SIG-M5 (cell line): Measurements from ENCODE around the gene GALNT3.

ENCODE experiments used
- DNase-seq: peaks from one replicate; lab custom pipeline; 2025; lab: John Stamatoyannopoulos, UW

Gene GALNT3

GRCh38 chr2:165796129-165796528 is 2.1 kb upstream of the GALNT3 start:
- no peak for DNase-seq

- no peak for DNase-seq
These were observed 964 bp upstream of the GALNT3 start for GRCh38 chr2:165795011-165795410.

DNA sequence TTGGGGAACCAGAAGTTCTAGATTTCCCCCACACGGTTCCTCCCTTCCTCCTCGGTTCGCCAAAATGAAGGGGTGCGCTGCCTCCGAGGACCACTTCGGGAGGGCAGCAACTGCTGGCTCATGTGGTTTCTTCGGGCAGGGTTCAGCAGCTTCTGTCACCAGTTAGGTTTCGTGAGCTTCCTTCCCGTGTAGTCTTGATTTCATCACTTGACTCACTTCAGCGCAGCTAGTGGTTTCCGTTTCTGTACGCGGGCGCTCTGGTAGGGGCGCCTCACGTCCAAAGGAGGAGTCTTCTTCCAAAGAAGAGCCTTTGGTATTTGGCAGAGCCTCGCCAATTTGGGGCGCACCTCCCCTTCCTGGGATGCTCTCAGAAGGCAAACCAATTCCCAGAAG is 485 bp upstream of the GALNT3 start:
- DNase-seq: peak; percentile 58

GRCh38 chr2:165793161-165793778 is 777 bp downstream of the GALNT3 start:
- no peak for DNase-seq

GRCh38 chr2:165792104-165792454 is 2.0 kb downstream of the GALNT3 start:
- DNase-seq: no peak

DNA sequence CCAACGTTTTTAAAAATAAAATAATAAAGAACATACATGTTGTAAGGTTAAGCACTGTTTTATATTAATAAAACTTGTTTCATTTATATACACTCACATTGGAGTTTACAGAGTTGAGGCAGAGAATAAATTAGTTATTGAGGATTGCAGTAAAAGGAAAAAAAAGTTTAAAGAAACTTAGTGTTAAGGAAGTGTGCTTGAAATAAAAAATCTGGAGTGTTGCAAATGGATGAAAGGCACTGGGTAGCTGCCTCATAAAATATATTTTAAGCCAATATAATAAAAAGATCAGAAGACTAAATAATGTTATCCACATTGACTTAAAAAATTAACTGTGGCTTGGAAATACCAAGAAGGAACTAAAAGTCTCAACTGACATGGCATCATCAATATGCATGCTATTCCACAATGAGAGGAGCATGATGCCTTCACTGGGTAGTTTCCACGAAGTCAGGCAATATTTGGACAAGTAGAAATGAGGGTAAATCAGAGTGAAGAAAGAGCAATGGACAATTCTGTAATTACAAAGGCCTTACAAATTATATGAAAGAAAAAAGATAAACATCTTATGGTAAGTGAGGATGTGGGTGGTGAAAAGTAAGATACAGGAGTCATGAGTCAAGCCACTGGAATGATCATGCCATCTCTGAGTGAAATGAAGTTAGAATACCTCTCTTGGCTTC is 2.5 kb downstream of the GALNT3 start:
- DNase-seq: no peak

GRCh38 chr2:165790466-165790865 is 3.6 kb downstream of the GALNT3 start:
- DNase-seq: no peak

DNA sequence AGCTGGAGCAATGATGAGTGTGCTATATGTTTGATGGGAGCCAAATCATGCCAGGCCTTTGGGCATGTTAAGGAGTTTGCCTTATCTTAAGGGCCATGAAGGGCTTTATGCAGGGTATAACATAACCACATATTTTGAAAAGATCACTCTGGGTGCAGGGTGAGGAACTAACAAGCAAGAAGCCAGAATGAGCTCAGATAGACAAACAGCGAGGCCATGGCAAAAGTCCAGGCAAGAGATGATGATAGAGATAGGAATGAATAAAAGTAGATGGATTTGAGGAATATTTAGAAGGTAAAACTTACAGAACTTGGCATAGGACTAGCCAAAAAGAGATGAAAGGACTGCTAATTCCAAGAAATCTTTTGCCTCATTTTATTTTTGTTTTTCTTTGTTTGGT is 6.7 kb downstream of the GALNT3 start:
- no peak for DNase-seq

DNA sequence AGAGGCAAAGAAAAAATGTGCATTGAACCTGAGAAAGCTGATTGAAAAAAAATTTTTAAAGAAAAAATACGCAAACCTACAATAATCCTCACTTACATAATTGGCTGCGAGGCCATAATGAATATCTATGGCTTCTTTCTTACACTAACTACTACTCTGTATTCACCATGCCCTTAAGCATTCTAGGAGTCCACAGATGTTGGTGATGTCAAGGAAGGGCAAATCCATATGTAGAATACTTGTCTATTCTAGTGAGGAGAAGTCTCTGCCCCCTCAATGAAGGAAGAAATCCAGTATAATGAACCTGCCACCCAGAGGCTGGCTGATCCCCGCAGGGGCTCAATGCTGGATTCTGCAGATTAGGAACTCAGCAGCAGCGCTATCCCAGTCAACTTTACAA is 14.3 kb downstream of the GALNT3 start:
- DNase-seq: no peak

DNA sequence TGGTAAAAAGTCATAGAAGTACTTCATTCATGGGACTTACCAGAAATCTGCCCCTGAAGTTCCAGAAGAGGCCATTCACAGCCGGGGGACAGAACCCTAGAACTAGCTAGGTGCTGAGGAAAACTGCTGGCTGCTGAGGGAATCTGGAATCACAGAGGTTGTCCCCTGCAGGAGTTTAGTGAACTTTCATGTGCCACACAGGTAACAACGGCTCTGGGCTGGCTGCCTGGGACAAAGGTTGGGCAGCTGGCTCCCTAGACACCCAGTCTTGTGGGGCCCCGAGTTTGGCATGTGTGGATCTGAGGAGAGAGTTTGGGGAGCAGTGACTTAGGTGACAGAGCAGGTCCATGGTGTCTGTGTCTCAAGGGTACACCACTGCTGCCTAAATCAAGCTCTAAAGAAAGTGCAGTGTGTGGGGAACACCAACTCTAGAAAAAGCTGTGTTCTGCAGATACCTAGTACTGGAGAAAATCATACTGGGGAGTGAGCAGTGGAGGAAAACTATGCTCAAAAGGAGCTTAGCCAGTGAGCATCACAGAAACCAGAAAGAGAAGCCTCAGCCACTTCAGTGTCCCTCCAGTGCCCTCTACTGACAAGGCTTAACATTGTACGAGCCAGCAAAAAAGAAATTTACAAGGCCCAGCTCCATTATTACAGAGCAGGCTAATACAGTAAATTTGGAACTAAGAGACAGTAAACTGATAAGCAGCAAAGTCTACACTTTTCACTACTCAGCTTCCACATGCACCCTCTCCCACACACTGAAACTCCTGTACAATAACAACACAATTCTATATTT is 15.2 kb downstream of the GALNT3 start:
- no peak for DNase-seq

DNA sequence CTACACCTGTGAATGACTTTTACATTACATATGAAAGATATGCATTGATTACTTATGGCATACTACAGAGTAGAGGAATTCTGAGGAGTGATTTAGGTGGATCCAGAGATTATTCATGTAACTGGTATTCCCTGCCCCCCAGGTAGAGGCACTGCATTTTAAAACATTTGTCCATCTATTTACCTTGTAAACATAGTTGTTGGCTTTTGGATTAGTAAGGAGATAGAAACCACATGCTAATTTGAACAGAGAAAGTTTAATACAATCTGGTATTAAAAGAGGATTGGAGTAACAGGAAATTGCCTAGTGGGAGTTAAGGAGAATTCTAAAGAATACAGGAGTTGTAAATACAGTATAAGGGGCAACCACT is 15.9 kb downstream of the GALNT3 start:
- DNase-seq: no peak

GRCh38 chr2:165777522-165778186 is 16.4 kb downstream of the GALNT3 start:
- no peak for DNase-seq

DNA sequence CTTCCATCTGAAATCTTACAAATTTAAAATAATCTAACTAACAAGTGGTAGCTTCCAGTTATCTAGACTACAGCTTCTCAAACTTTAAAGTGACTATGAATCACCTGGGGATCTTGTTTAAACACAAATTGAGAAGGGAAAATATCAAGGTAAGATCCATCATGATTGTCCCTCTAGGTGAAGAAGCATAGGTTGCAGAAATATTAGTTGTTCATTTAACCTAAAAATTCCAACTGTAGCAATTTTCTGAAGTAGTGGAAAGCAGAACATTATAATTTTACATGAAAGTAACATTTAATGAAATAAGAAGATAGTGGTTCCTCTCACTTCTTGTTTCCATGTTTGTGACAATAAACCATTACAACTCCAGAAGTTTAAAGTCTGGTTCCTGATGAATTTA is 17.3 kb downstream of the GALNT3 start:
- DNase-seq: no peak

DNA sequence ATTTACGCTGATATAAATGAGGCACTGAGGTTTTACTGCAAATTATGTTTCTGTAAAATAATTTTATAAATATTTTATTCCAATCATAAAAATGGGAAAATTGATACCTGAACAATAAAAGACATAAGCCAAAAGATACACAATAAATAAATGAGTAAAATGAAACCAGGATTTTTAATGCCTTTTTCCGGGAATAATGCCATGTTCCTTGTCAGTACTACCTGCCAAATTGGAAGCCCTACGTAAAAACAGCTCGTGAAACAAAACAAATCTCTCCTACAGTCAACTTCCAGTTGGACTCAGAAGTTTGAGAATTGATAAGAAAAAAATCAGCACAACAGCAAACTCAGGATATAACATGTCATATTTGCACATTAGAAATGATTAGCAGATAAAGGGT is 18.0 kb downstream of the GALNT3 start:
- DNase-seq: no peak

DNA sequence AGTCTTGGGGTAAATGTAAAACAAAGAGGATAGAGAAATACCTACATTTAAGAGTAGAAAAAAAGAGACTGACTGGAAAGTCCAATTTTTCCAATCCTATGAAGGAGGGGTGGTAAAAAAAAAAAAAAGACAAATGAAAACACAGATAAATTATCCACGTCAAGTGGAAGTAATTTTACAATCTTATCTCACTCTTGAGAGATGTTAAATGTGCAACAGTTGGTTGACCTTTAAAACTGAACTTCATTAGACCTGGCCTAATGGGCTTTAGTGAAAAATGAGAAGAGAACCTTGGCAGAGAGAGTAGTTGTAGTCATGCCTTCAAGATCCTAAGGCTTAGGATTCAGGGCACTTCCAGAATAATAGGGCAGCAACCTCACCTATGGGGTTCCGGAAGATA is 20.4 kb downstream of the GALNT3 start:
- no peak for DNase-seq

- DNase-seq: no peak
These were observed 21.9 kb downstream of the GALNT3 start for GRCh38 chr2:165772183-165772582.

GRCh38 chr2:165766326-165766927 is 27.6 kb downstream of the GALNT3 start:
- DNase-seq: no peak

- no peak for DNase-seq
These were observed 31.3 kb downstream of the GALNT3 start for GRCh38 chr2:165762723-165763122.

- no peak for DNase-seq
These were observed 36.0 kb downstream of the GALNT3 start for GRCh38 chr2:165757906-165758675.

DNA sequence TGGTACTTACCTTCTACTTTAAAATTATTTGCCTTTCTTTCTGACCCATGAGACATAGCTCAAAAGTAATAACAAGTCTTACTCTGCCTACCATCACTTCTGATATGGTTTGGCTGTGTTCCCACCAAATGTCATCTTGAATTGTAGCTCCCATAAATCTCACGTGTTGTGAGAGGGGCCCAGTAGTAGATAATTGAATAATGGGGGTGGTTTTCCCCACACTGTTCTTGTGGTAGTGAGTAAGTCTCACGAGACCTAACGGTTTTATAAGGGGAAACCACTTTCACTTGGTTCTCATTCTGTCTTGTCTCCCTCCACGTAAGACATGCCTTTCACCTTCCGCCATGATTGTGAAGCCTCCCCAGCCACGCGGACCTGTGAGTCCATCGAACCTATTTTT is 47.5 kb downstream of the GALNT3 start:
- no peak for DNase-seq

DNA sequence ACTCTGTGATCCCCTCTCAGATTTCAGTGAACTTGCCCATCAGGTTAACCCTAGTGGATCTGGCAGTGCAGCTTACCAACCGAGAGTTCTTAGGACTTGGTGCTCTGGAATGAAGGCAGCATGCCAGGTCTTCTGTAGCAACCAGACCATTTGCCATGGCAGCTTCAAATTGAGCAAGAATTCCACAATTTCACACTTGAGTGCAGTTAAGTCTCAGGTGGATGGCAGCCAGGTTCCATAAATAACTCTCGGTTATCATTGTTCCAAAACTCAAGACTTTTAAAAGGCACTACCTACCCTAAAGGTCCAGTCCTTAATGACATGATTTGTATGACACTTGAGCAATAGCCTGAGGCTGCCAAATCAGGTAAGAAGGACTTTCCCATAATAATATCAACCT is 48.1 kb downstream of the GALNT3 start:
- no peak for DNase-seq

DNA sequence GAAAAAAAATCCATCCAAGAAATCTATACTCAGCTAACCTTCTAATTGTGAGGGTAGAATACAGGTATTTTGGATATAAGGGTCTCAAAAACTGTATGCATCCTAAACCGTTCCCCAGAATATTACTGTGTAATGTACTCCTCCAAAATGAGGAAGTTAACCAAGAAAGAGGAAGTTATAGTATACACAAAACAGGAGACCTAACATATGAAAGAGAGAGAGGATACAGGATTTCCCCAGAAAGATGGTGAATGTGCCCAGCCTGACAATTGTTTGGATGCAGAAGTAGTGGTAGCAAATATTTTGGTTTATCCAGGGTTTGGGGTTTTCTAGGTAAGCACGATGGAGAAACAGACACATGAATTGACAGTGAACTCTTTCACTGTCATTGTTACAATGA is 50.6 kb downstream of the GALNT3 start:
- peak; percentile 57 for DNase-seq
